Fibroblast of skin of right quadriceps (primary cell): Measurements from ENCODE around the gene CBLB.

Experiments used
- DNase-seq: peaks from one replicate; pipeline ENCODE4 v3.0.0-alpha.2; 2013

CBLB gene

DNA sequence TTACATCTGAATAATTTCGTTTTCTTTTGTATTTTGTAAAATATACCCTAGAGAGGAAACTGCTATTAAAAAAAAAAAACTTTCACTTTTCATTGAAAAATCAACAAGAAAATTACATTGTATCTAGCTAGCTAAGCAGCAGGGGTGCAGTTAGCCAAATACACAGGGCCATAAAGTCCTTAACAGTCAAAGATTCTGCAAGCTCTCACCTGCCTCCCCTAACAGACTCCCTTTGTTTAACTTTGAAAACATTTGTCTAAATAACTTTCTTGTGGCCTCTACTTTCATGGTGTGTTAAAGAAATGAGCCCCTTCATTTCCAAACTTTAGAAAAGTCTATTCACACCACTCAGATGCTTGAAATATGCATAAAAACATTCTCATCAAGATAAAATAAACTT lies 23.3 kb downstream of the CBLB start:
- DNase-seq = no peak

DNA sequence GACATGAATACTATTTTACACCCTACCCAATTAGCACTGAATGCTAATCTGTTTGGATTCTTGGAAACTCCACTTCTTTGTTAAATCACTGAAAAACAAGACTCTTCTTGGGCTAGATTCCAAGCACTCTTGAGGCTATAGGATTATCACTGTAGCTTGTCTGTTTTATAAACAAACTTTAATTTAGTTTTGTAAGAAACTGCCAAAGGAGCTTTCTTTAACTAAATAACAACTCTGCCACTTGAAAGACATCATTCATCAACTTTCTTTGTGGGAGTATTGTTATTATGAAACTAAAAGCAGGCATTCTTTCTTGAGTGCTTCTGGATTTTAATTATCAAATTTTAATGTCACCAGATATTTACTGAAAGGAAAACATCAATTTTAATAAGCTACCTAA lies 24.1 kb downstream of the CBLB start:
- DNase-seq = no peak

DNA sequence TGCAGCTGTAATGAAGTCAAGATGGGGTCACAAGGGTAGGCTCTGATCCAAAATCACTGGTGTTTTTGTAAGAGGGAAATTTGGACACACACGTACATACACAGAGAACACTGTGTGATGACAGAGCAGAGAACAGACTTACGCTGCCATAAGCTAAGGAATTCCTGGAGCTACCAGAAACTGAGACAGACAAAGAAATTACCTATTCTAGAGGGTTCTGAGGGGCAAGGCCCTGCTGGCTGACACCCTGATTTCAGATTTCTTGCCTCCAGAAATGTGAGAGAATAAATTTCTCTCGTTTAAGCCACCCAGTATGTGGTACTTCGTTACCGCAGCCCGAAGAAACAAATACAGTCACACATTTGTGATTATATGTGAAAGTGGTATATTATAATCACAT lies 24.8 kb downstream of the CBLB start:
- DNase-seq = no peak

GRCh38 chr3:105842943-105843342 lies 25.9 kb downstream of the CBLB start:
- no peak for DNase-seq

DNA sequence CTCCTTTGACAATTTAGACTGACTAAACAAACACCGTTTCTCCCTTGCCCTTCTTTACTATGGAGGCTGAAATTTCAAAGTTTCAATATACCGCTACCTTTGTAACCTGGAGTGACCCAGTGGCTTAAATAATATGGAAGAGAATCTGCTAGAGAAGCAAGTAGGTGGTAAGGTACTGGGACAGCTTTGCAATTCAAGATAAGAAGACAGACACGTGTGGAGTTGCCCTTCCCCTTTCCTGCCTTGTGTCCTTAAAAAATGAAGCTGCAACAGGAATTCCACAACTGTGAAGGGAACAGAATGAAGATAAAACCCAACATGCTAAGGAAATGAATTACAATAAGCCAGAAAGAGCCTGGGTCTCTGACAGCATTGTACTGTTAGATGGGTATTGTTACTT lies 26.4 kb downstream of the CBLB start:
- DNase-seq = no peak

DNA sequence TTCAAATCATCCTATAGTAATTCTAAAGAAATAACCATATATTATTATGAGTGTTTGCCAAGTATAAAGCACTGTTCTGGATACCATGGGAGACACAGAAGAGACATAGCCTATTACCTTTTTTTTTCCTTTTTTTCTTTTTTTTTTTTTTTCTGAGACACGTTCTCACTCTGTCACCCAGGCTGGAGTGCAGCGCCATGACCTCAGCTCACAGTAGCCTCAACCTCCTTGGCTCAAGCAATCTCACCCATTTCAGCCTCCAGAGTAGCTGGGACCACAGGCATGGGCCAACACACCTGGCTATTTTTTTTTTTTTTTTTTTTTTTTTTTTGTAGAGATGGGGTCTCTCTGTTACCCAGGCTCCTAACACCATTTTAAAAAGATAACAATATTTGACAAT lies 30.9 kb downstream of the CBLB start:
- DNase-seq = no peak

DNA sequence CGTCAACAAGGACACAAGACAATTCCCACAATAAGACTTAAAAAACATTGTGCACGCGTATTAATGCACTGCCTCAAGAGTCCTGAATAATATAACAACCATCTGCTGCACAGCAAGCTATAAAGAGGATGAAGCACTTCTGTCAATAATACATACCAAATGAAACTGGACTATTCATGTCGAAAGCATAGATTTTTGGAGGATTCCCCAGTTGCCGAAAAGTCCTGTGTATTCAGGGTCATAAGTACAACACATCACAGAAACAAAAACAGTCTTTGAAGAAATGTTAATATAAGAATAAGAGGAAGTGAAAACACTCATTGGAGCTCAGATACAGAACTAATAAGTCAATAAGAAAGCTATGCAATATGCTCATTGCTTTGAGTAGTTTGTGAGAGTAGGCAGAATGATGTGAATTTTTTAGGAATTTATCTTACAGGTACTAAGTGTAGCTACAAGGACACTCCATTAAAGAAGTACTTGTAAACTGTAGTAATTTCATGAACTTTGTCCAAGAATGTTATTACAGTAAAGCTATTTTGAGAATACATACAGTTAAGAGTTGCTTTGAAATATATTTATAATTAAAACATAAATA lies 31.6 kb downstream of the CBLB start:
- no peak for DNase-seq

GRCh38 chr3:105836533-105836932 lies 32.3 kb downstream of the CBLB start:
- DNase-seq = peak; percentile 73

DNA sequence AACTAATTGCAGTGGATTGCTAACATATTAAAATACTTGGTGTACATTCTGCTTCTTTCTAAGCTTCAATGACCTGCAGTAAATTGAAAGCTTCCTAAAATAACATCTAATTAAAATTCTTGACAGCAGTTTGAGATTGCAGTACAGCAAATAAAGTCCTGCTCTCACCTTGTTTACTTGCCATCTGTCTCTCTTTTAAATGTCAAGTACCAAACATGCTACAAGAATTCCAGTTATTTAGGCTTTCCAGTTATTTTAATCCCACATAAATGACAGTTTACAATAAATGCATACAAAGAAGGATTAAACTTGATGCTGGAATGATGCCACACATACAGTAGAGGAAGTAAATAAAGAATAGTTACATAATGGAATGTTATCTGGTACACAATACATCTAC lies 33.2 kb downstream of the CBLB start:
- DNase-seq = peak; percentile 36

GRCh38 chr3:105834768-105835167 lies 34.0 kb downstream of the CBLB start:
- no peak for DNase-seq

DNA sequence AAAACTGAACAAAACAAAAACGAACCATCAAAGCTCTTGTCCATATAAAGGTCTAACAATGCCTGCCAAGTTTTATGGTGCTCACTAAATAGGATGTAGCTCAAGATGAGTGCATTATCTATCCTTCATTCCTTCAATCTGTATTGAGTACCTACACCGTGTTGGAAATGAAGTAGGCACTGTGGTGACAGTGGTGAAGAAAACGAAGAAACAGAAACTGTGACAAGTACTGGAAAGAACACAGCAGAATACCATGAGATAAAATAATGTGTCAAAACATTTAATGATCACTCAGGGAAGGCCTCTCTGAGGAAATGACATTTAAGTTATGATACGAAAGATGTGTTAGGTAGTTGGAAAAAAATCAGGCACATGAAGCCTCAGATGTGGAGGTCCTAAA lies 36.2 kb downstream of the CBLB start:
- DNase-seq = no peak

DNA sequence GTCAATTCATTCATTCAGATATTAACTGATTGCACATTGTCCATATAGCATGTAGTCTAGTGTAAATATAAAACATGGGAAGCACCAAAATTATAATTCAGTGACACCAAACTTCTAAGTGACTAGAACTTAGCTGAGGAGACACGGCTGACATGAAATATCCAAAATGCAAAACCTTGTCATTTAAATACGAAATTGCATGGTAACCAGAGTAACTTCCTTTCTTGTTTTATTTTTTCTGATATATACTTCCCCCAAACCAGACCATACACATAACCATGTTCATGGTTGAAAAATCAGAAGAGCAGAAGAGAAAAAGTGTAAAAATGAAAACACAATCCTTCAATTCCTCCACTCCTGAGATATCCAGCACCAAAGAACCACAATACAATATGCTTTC lies 38.0 kb downstream of the CBLB start:
- no peak for DNase-seq

GRCh38 chr3:105829871-105830622 lies 38.8 kb downstream of the CBLB start:
- DNase-seq = peak; percentile 54

DNA sequence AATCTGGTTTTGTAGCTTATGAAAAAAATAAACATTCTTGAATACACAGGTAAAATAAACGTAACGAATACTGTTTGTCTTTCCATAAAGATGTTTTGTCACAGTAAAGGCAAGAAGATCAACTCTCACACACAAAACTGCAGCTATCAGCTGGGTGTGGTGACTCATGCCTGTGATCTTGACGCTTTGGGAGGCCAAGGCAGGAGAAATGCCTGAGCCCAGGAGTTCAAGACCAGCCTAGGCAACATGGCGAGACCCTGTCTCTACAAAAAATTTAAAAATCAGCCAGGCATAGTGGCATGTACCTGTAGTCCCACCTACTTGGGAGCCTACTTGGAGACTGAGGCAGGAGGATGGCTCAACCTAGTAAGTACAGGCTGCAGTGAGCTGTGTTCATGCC lies 39.6 kb downstream of the CBLB start:
- DNase-seq = no peak

GRCh38 chr3:105828703-105829102 lies 40.1 kb downstream of the CBLB start:
- DNase-seq = no peak

DNA sequence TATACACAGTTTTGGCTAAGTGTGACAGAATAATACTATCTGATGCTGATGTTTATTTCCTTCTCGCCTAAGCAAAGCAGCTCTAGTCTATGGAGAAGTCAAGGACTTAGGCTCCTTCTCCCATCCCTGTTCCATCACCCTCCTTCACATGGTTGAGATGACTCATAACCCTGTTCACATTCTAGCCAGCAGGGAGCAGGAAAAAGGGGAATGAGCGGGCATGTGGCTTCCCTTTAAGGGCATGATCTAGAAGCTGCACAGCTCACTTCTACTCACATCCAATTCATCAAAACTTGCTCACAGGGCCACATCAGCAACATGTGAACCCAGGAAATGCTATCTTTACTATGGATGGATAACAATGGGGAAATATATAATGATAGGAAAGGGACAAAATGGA lies 40.9 kb downstream of the CBLB start:
- DNase-seq = peak; percentile 90

DNA sequence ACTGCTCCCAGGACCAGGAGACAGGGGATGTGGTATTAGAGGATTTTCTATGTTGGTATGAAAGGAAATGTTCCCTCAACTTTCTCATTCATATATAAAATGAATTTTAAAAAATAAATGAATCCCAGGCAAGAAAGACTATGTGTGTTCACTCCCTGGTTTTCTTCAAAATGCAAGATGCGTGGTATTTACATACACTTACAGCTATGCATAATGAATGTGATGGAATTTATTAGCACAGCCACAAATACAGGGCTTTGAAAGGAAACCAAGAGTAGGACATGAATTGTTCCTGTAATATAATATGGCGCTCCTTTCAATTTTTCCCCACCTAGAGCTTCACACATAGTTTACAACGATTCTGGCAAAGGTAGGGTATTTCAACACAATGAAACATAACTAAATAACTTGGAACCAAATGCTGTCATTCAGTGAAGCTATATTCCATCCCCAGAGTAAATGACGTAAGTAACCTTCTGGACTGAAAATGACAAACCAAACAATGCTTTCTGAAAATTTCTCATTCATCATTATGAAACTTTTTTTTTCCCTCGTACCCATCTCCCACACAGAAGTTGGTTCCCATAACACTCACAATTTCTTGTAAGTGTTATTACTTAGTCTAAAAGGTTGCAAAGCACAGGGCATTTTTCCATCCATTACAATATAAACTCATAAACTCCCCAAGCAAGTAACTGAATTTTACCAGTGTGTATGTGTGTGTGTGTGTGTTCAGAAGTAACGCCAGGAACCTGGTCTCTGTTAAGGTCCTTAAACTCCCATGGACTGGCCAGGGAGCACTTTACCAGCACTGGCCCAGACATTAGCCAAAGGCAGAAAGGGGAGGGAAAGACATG lies 41.8 kb downstream of the CBLB start:
- DNase-seq = peak; percentile 39

GRCh38 chr3:105824129-105824528 lies 44.7 kb downstream of the CBLB start:
- DNase-seq = no peak

DNA sequence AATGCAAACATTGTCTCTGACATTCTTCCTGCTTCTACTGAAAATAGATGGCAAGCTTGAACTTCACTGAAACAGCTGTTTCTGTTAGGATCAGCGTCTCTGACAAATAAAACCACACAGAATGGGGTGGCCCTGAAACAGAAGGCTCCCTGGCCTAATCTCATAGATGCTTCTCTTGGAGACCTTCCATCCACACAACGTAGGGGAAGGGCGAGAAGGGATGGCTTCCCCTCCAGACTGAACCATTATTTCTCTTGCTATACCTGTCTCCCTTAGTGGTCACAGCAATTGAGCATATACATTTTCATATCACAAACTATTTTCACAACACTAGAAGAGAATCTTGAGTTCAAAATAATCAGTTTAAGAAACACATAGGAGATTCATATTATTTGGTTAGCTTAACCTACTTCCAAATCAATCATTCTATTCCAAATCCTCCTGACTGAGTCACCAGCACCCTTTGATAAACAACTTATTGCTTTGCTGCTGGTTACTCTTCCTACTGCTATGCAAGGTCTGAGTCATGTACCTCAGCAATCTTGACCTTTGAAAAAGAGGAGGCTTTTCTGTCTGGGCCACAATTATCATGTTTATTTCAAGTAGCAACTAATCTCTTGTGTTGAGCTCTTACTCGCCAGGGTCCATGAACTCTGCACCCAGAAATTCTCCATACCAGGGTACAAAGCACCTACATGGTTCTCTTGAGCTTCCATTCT lies 45.5 kb downstream of the CBLB start:
- peak; percentile 93 for DNase-seq

- DNase-seq = no peak
Observed at GRCh38 chr3:105822171-105823123, 46.4 kb downstream of the CBLB start.

- DNase-seq = no peak
Observed at GRCh38 chr3:105821433-105821832, 47.4 kb downstream of the CBLB start.

- DNase-seq = no peak
Observed at GRCh38 chr3:105816833-105817232, 52.0 kb downstream of the CBLB start.
